ENCODE results near the gene SLC25A25.

DNA sequence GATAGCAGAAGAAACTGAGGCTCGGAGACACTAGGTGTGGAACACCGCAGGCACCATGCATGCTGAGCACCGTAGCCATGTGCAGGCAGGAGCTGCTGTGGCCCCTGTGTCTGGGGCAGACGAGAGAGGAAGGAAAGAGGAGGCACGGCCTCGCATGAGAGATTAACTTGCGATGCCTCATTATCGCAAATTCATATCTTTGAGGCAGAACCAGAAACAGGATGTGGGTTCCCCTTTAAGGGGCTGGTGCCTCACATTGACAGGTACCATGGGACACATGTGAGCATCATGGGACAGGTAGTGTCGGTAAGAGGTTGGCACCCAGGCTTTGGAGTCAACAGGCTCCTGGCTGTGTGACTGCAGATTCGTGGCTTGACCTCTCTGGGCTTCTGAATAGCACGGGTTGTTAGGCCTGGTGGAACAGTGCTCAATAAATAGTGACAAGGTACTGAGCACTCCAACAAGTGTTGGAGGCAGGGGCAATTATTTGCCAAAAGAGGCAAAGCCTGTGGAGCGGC is 41.7 kb upstream of the SLC25A25 start:
- TF ChIP-seq POLR2A (IDR thresholded peaks at IDR 0.05; ENCODE audit: low read depth, low read length) = no peak
- TF ChIP-seq MYC (IDR thresholded peaks at IDR 0.05; ENCODE audit: low read depth, low read length) = no peak
- TF ChIP-seq, protein P1, sequence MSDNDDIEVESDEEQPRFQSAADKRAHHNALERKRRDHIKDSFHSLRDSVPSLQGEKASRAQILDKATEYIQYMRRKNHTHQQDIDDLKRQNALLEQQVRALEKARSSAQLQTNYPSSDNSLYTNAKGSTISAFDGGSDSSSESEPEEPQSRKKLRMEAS (IDR thresholded peaks at IDR 0.05; ENCODE audit: insufficient read depth, insufficient read length) = no peak
- TF ChIP-seq, protein P2, sequence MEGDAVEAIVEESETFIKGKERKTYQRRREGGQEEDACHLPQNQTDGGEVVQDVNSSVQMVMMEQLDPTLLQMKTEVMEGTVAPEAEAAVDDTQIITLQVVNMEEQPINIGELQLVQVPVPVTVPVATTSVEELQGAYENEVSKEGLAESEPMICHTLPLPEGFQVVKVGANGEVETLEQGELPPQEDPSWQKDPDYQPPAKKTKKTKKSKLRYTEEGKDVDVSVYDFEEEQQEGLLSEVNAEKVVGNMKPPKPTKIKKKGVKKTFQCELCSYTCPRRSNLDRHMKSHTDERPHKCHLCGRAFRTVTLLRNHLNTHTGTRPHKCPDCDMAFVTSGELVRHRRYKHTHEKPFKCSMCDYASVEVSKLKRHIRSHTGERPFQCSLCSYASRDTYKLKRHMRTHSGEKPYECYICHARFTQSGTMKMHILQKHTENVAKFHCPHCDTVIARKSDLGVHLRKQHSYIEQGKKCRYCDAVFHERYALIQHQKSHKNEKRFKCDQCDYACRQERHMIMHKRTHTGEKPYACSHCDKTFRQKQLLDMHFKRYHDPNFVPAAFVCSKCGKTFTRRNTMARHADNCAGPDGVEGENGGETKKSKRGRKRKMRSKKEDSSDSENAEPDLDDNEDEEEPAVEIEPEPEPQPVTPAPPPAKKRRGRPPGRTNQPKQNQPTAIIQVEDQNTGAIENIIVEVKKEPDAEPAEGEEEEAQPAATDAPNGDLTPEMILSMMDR (IDR thresholded peaks at IDR 0.05; ENCODE audit: extremely low read depth in 1 of 2, insufficient read depth in 1 of 2, low read depth in 1 of 2, low read length in 2 of 2) = no peak

Data from endothelial cell of umbilical vein (primary cell).